Measurements from ENCODE around the gene JHY. TPM values are rescaled to one million over a fixed set of nuclear protein-coding genes. Genes with fewer than 3 reads are reported as not detected.

JHY gene
- total RNA-seq, 1 donor from 2014 or later = 2.5 TPM

DNA sequence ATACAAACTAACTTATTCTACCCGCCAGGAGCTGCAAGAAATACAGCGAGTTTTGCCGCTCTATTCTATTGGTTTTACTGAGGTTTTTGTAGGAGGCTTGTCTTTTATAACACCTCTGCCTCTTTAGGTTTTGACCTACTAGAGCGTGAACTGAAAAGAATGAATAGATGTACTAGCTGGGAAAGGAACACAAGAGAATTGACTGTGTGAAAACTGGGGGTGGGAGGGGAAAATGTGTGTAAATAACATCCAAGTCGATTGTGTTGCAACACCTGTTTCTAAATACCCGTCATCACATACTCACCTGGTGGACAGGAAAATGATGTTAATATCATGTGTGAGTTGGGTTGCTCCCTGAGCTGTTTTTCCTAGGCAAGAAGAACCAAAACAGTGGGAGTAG is 12.9 kb upstream of the JHY start:
- intact Hi-C loops (cut with micrococcal nuclease) = no loop called here

- intact Hi-C loops (cut with micrococcal nuclease) = no loop called here
Observed at GRCh38 chr11:122871302-122871701, 11.3 kb upstream of the JHY start.

DNA sequence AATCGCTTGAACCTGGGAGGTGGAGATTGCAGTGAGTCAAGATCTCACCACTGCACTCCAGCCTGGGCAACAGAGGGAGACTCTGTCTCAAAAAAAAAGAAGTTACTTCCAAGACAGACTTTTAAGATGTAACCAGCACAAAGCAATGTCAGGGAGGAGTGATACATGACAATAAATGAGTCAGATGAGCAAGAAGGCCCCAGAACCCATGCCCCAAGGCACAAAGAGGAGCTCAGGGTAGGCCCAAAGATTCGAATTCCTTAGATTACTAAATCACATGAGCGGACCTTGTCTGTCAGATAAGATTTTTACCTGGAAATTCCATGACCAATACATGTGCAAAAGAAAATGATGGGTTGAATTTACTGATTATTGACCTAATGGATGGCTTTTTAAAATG is 10.5 kb upstream of the JHY start:
- intact Hi-C loops (cut with micrococcal nuclease) = no loop called here

GRCh38 chr11:122874991-122875390 is 7.6 kb upstream of the JHY start:
- intact Hi-C loops (cut with micrococcal nuclease) = no loop called here

- intact Hi-C loops (cut with micrococcal nuclease) = no loop called here
Observed at GRCh38 chr11:122877732-122878131, 4.8 kb upstream of the JHY start.

DNA sequence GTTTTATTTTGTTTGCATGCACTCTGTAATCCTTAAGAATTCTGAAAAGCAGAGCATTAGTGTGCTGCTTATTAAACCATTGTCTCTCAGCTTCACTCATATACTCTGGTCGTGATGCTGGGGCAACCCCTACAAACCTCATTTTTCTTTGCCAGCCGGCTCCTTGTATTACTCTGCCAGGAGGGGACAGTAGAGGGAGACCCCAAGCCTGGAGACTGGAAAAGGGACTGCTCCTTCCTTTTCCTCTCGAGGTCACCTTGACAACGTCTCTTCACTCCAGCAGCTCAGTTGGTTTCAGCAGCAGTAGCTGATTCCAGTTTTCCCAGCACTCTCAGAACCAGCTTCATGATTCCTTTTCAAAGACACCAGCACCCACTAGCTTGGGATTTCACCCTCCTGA is 2.8 kb upstream of the JHY start:
- intact Hi-C loops (cut with micrococcal nuclease) = no loop called here

- intact Hi-C loops (cut with micrococcal nuclease) = no loop called here
Observed at GRCh38 chr11:122882857-122883645, 492 bp downstream of the JHY start.

- intact Hi-C loops (cut with micrococcal nuclease) = no loop called here
Observed at GRCh38 chr11:122883646-122883979, 1.1 kb downstream of the JHY start.

- intact Hi-C loops (cut with micrococcal nuclease) = no loop called here
Observed at GRCh38 chr11:122888162-122888561, 5.6 kb downstream of the JHY start.

DNA sequence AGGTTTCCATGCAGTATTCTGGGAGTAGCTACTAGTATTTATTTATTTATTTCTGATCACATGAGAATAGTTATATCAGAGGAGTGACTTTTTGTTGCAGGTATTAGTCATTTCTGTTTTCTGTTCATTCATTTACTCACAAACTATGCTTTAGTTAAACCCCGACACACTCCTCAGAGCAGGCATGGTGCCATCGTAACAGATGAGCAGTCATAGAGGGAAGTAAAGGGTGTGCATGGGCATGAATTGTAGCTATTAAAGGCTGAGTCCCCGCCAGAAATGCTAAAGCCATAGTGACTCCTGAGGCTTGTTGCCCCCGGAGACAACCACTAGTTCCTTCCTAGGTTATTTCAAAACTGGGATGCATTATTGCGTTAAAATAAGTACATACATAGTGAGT is 10.6 kb downstream of the JHY start:
- intact Hi-C loops (cut with micrococcal nuclease) = no loop called here

DNA sequence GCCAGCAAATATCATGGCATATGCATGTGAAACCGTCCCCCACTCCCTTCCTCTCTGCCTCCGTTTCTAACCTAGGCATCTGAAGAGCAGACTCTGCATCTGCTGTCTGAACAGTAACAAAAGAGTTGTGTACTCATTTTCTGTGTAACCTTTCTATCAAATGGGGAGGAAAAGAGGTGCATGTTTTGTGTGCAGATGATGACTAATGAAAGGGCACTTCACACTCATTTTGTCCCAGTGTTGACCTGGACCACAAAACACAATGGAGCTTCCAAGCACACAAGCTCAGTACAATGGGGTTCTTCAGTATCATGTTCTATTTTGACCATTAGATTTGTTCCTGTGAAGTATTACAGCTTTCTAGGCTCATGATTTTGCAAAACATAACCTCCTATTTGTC is 13.0 kb downstream of the JHY start:
- intact Hi-C loops (cut with micrococcal nuclease) = no loop called here

- intact Hi-C loops (cut with micrococcal nuclease) = no loop called here
Observed at GRCh38 chr11:122897606-122898210, 15.1 kb downstream of the JHY start.

- intact Hi-C loops (cut with micrococcal nuclease) = no loop called here
Observed at GRCh38 chr11:122898799-122899198, 16.2 kb downstream of the JHY start.

- intact Hi-C loops (cut with micrococcal nuclease) = no loop called here
Observed at GRCh38 chr11:122900587-122901202, 18.1 kb downstream of the JHY start.

- intact Hi-C loops (cut with micrococcal nuclease) = no loop called here
Observed at GRCh38 chr11:122902951-122903350, 20.4 kb downstream of the JHY start.

DNA sequence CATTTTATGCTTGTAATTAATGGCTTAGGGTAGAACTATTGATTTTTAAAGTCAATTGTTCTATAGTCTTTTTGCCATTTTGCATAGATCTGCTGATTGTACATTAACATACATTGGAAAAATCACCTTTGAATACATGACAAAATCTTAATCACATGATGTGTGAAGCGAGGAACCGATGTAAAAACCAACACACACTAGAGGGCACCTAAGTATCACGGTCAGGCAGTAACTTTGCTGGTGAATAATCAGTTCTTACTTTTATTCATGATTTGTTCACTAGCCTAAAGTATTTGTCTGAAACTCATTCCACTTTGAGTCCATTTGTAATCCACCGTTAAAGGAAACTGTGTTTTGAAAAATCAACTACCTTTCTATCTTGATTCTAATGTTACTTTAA is 28.2 kb downstream of the JHY start:
- intact Hi-C loops (cut with micrococcal nuclease) = no loop called here

DNA sequence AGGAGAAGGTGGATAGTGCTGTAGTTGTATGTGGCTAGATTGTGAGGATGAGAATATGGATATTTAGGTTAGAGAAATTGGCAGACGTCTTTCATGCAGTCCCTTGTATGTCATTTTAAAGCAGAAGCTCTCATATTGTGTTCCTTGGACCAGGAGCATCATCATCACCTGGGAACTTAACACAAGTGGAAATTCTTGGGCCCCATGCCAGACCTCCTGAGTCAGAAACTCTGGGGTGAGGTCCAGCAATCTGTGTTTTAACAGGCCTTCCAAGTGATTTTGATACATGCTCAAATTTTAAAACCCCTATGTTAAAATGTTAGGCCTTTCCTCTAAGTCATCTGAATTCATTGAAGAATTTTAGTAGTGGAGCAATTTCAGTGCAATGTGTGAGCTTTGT is 34.8 kb downstream of the JHY start:
- intact Hi-C loops (cut with micrococcal nuclease) = no loop called here

- intact Hi-C loops (cut with micrococcal nuclease) = no loop called here
Observed at GRCh38 chr11:122918734-122919133, 36.2 kb downstream of the JHY start.

- intact Hi-C loops (cut with micrococcal nuclease) = no loop called here
Observed at GRCh38 chr11:122920579-122920978, 38.0 kb downstream of the JHY start.

DNA sequence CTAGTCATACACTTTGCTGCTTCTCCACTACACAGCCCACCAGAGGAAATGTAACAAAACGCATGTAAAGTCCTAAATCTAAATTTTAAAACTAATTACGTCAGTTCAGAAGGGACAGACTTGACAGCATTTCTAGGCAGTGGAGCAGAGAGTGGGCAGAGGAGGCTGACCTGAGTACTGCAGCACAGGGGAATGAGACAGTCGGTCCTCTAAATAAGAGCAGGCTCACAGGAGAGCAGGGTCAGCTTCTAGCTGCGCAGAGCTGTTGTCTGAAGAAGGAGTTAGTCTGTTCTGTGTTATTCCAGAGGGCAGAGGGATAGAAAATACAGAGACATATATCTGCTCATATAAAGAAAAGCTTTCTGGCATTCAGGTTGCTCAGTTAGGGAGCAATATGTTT is 40.3 kb downstream of the JHY start:
- intact Hi-C loops (cut with micrococcal nuclease) = no loop called here

DNA sequence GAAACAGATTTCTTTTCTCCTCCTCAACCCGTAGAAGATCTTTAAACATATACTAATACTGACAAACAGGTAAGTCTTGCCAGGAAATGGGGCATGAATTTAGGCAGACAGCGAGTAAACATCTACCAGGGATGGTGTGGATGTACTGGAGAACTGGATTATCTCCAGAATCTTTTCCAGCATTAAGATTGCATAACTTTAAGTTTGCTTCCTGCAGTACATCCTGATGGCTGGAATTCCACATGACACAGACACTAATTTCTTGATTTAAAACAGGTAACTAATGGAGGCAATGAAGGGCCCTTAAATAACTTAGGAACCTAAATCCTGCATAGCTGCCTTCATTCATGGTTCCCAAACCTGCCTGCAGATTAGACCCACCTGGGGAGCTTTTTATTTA is 40.7 kb downstream of the JHY start:
- intact Hi-C loops (cut with micrococcal nuclease) = no loop called here

DNA sequence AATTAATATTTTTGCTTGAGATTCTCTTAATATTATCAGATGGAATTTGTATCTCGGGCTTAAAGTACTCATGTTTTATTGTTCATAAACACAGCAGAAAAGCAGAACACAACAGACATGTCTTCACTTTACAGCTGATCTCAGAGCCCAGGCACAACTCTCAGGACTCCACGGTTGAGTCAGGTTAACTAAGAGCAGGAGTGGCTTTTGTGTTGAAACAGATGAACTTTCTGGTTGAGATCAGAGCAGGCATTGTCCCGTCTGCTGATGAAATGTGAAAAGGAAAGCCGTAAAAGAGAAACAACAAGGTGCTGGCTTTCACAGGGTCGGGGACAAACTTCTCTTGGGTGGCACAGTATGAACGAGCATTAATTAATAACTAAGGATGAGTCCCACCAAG is 49.0 kb downstream of the JHY start:
- intact Hi-C loops (cut with micrococcal nuclease) = no loop called here

- intact Hi-C loops (cut with micrococcal nuclease) = no loop called here
Observed at GRCh38 chr11:122933416-122933815, 50.9 kb downstream of the JHY start.

Measured in T-helper 2 cell treated with Interferon-gamma antibody and Interleukin-4, amounts not matched to agents 100 ng/mL and 5 ng/mL, for 36 hours (primary cell).